Liver (tissue), 9 donors: ENCODE data around the gene ZNF254. TPM values are rescaled to one million over a fixed set of nuclear protein-coding genes. Genes with fewer than 3 reads are reported as not detected.

Source experiments
- DNase-seq: peaks from one replicate; pipeline ENCODE4 v3.0.0-alpha.2; 2017; ENCODE audit warnings: low spot score
- H3K27ac ChIP-seq, 2 donors: one replicate each; pipeline ENCODE4 v1.7.0; 2013; ENCODE audit warnings: inconsistent platforms in 2 of 2, low read length in 2 of 2, control low read depth in 1 of 2, low read depth in 1 of 2, mild to moderate bottlenecking in 1 of 2
- H3K27me3 ChIP-seq, 4 donors: one replicate each; pipeline versions ENCODE4 v1.6.1 to v1.7.0; 2013; ENCODE audit warnings: low read length in 3 of 4, inconsistent platforms in 1 of 4, mild to moderate bottlenecking in 1 of 4, moderate library complexity in 1 of 4; ENCODE audit not compliant: control insufficient read depth in 4 of 4, insufficient read depth in 4 of 4
- H3K36me3 ChIP-seq, 4 donors: one replicate each; pipeline versions ENCODE4 v1.6.1 to v1.7.0; 2013; ENCODE audit warnings: low read length in 3 of 4, mild to moderate bottlenecking in 3 of 4, low read depth in 1 of 4, moderate library complexity in 1 of 4; ENCODE audit not compliant: control insufficient read depth in 4 of 4, insufficient read depth in 3 of 4
- H3K4me1 ChIP-seq, 4 donors: one replicate each; pipeline versions ENCODE4 v1.6.1 to v1.7.0; 2013; ENCODE audit warnings: low read length in 3 of 4, mild to moderate bottlenecking in 3 of 4, moderate library complexity in 1 of 4; ENCODE audit not compliant: control insufficient read depth in 4 of 4, insufficient read depth in 4 of 4
- H3K4me3 ChIP-seq, 3 donors: one replicate each; pipeline versions ENCODE4 v1.6.1 to v1.7.0; 2013; ENCODE audit warnings: low read length in 3 of 3, control low read depth in 1 of 3, low read depth in 1 of 3, mild to moderate bottlenecking in 1 of 3
- H3K9ac ChIP-seq, 2 donors: one replicate each; pipeline ENCODE4 v1.7.0; 2013; ENCODE audit warnings: low read length in 2 of 2, mild to moderate bottlenecking in 2 of 2, moderate library complexity in 2 of 2, control low read depth in 1 of 2, low read depth in 1 of 2
- H3K9me3 ChIP-seq, 4 donors: one replicate each; pipeline versions ENCODE4 v1.6.1 to v1.7.0; 2013; ENCODE audit warnings: low read length in 3 of 4; ENCODE audit not compliant: control insufficient read depth in 4 of 4
- ATF3 ChIP-seq: IDR thresholded peaks from 2 replicates; pipeline ENCODE4 v1.6.1; 2016; ENCODE audit warnings: antibody characterized with exemption
- CTCF ChIP-seq: fragments of 150-350 bp; IDR thresholded peaks from 2 replicates; pipeline ENCODE4 v1.5.1; 2017; ENCODE audit warnings: improper control_type of control experiment, low read depth, low read length; ENCODE audit not compliant: missing input control
- EGR1 ChIP-seq, 2 donors: IDR thresholded peaks; 2 replicates each; pipeline ENCODE4 v1.6.1; 2016 to 2018; ENCODE audit warnings: antibody characterized with exemption in 2 of 2, low read depth in 2 of 2
- FOXA1 ChIP-seq: IDR thresholded peaks from 2 replicates; pipeline ENCODE4 v1.6.1; 2016; ENCODE audit warnings: antibody characterized with exemption
- FOXA2 ChIP-seq: IDR thresholded peaks from 2 replicates; pipeline ENCODE4 v1.6.1; 2016; ENCODE audit warnings: antibody characterized with exemption
- GABPA ChIP-seq, 2 donors: IDR thresholded peaks in 1 of 2; conservative IDR thresholded peaks in 1 of 2; 2 replicates each; pipeline ENCODE4 v1.6.1; 2016; ENCODE audit warnings: antibody characterized with exemption in 2 of 2, mild to moderate bottlenecking in 1 of 2, moderate library complexity in 1 of 2
- HNF4A ChIP-seq, 2 donors: conservative IDR thresholded peaks; 2 replicates each; pipeline ENCODE4 v1.6.1; 2016; ENCODE audit warnings: antibody characterized with exemption in 2 of 2, mild to moderate bottlenecking in 2 of 2
- HNF4G ChIP-seq: IDR thresholded peaks from 2 replicates; pipeline ENCODE4 v1.6.1; 2016; ENCODE audit warnings: antibody characterized with exemption
- JUND ChIP-seq, 2 donors: IDR thresholded peaks; 2 replicates each; pipeline ENCODE4 v1.6.1; 2016; ENCODE audit warnings: antibody characterized with exemption in 2 of 2
- MAX ChIP-seq: IDR thresholded peaks from 2 replicates; pipeline ENCODE4 v1.6.1; 2016; ENCODE audit warnings: antibody characterized with exemption
- NR2F2 ChIP-seq: IDR thresholded peaks from 2 replicates; pipeline ENCODE4 v1.6.1; 2016; ENCODE audit warnings: antibody characterized with exemption
- RAD21 ChIP-seq, 2 donors: IDR thresholded peaks; 2 replicates each; pipeline ENCODE4 v1.6.1; 2016; ENCODE audit warnings: antibody characterized with exemption in 2 of 2, mild to moderate bottlenecking in 2 of 2
- REST ChIP-seq: IDR thresholded peaks from 2 replicates; pipeline ENCODE4 v1.6.1; 2016; ENCODE audit warnings: antibody characterized with exemption, mild to moderate bottlenecking
- RXRA ChIP-seq, 2 donors: IDR thresholded peaks; 2 replicates each; pipeline ENCODE4 v1.6.1; 2017 to 2018; ENCODE audit warnings: antibody characterized with exemption in 2 of 2, mild to moderate bottlenecking in 1 of 2
- SP1 ChIP-seq: IDR thresholded peaks from 2 replicates; pipeline ENCODE4 v1.6.1; 2018; ENCODE audit warnings: antibody characterized with exemption, mild to moderate bottlenecking
- TAF1 ChIP-seq: conservative IDR thresholded peaks from 2 replicates; pipeline ENCODE4 v1.6.1; 2016; ENCODE audit warnings: antibody characterized with exemption, mild to moderate bottlenecking
- YY1 ChIP-seq: IDR thresholded peaks from 2 replicates; pipeline ENCODE4 v1.6.1; 2016; ENCODE audit warnings: antibody characterized with exemption, mild to moderate bottlenecking
- ZBTB33 ChIP-seq: IDR thresholded peaks from 2 replicates; pipeline ENCODE4 v1.6.1; 2016; ENCODE audit warnings: antibody characterized with exemption
- WGBS: extraction: QIAGEN DNeasy Blood & Tissue Kit; methylation state at CpG from one replicate; pipeline ENCODE4 v1.1.7; 2013; 5-methylcytosine and 5-hydroxymethylcytosine counted together
- polyA plus RNA-seq, 2 donors: library from polyadenylated mRNA; stranded (reverse) in 1 of 2; unstranded in 1 of 2; fragments of 200-250 nt in 1 of 2; fragments of >200 nt in 1 of 2; fragmentation: Nextera tagmentation in 1 of 2; extraction: Ambion mirVana in 1 of 2; gene quantifications; one replicate each; pipeline versions ENCODE4 v1.2.1 to v1.2.3, GENCODE V29; 2013 to 2015
- total RNA-seq, 2 donors: library from RNA; depleted of rRNA; stranded (reverse); fragments of >200 nt; gene quantifications; one replicate each; pipeline ENCODE4 v1.2.3, GENCODE V29; 2014
- donor health status: healthy.
- donor health status: healthy.
- donor health status: healthy.
- donor health status: healthy.
- donor health status: healthy.

Gene ZNF254
- total and polyA plus RNA-seq, 4 donors = 2.4 to 9.0 (median 5.9) TPM

- peaks cover 9 to 71% (median 49%) of the 10 kb centered on the region in 4 donors for H3K36me3 ChIP-seq
- WGBS = 75% methylated on average over 3 of the region's 3 CpGs
- TF ChIP-seq JUND (IDR thresholded peaks at IDR 0.05) = no peak
- no peak for TF ChIP-seq FOXA2
- no peak for TF ChIP-seq REST
- no peak for TF ChIP-seq MAX
- no peak for TF ChIP-seq HNF4A (conservative IDR thresholded peaks at IDR 0.05)
- no peak for TF ChIP-seq RAD21 (IDR thresholded peaks at IDR 0.05)
- TF ChIP-seq NR2F2 = no peak
- TF ChIP-seq ZBTB33 = no peak
- no peak for TF ChIP-seq HNF4G
- no peak for TF ChIP-seq FOXA1
- no peak overlapping the region for H3K9ac ChIP-seq
- H3K4me1 ChIP-seq = no peaks in the 10 kb centered on the region
- H3K9me3 ChIP-seq = no peaks in the 10 kb centered on the region
- no peak overlapping the region for H3K4me3 ChIP-seq
- no peak overlapping the region for H3K27ac ChIP-seq
- DNase-seq = no peak
- H3K27me3 ChIP-seq = no peaks in the 10 kb centered on the region
Measured at GRCh38 chr19:24052811-24053210, 34.2 kb upstream of the ZNF254 start.

DNA sequence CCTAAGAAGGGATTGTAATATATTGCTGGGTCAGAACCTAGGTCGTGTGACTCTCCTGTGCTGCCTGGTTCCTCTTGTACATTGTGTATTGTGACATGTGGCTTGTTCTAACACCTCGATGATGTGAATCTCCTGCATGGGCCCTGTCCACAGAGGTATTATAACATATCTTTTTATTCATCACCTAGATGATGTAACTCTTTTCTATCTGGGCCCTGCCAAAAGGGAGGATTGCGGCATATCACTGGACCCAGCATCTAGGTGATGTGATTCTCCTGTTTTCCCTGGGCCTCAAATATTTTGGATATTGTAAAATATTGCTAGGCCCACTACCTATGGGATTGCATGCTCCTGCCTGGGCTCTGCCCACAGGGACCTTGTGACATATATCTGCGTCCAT lies 33.4 kb upstream of the ZNF254 start:
- H3K27ac ChIP-seq = peak overlapping the region in 1 of 2 donors; percentile 29
- no peak for DNase-seq
- peaks cover 5 to 69% (median 47%) of the 10 kb centered on the region in 4 donors for H3K36me3 ChIP-seq
- 91% methylated on average over 4 of the region's 4 CpGs for WGBS
- H3K4me3 ChIP-seq = no peak overlapping the region
- TF ChIP-seq FOXA1 = no peak
- TF ChIP-seq CTCF = no peak
- no peak for TF ChIP-seq NR2F2
- no peak for TF ChIP-seq HNF4A (conservative IDR thresholded peaks at IDR 0.05)
- TF ChIP-seq ATF3 = no peak
- TF ChIP-seq EGR1 (IDR thresholded peaks at IDR 0.05; ENCODE audit: low read depth in 2 of 2) = no peak
- no peak for TF ChIP-seq TAF1
- TF ChIP-seq GABPA (IDR thresholded peaks at IDR 0.05 in 1 of 2, conservative IDR thresholded peaks at IDR 0.05 in 1 of 2) = no peak
- no peak for TF ChIP-seq MAX
- TF ChIP-seq RAD21 (IDR thresholded peaks at IDR 0.05) = no peak
- no peak for TF ChIP-seq SP1
- TF ChIP-seq REST = no peak
- TF ChIP-seq FOXA2 = no peak
- no peak for TF ChIP-seq YY1
- no peak for TF ChIP-seq RXRA (IDR thresholded peaks at IDR 0.05)
- H3K27me3 ChIP-seq = no peaks in the 10 kb centered on the region
- no peaks in the 10 kb centered on the region for H3K9me3 ChIP-seq
- H3K4me1 ChIP-seq = no peaks in the 10 kb centered on the region
- no peak overlapping the region for H3K9ac ChIP-seq
